ENCODE measurements around the gene SPEF2. TPM values are rescaled to one million over a fixed set of nuclear protein-coding genes. Genes with fewer than 3 reads are reported as not detected.

Gene SPEF2
- total RNA-seq, 1 donor from 2014 or later = 15.1 TPM

GRCh38 chr5:35781181-35781790 is 163.6 kb downstream of the SPEF2 start:
- peaks cover 4% of the 10 kb centered on the region for H3K4me1 Mint-ChIP-seq (ENCODE audit: unreplicated experiment)
- H3K4me3 Mint-ChIP-seq = no peak overlapping the region
- H3K36me3 Mint-ChIP-seq = no peaks in the 10 kb centered on the region
- no peak for DNase-seq (ENCODE audit: extremely low spot score, unreplicated experiment)
- no peak for TF ChIP-seq CTCF (conservative IDR thresholded peaks at IDR 0.05)
- no peaks in the 10 kb centered on the region for H3K9me3 Mint-ChIP-seq
- H3K27ac Mint-ChIP-seq = no peak overlapping the region
- H3K27me3 Mint-ChIP-seq = no peaks in the 10 kb centered on the region

GRCh38 chr5:35783551-35783950 is 165.9 kb downstream of the SPEF2 start:
- DNase-seq (ENCODE audit: extremely low spot score, unreplicated experiment) = no peak
- Mint-ChIP-seq H3K4me1 (ENCODE audit: unreplicated experiment) (peaks cover 4% of the 10 kb centered on the region), H3K4me3 (no peak overlapping the region), H3K27ac (no peak overlapping the region), H3K36me3 (no peaks in the 10 kb centered on the region), H3K9me3 (no peaks in the 10 kb centered on the region), H3K27me3 (no peaks in the 10 kb centered on the region)
- TF ChIP-seq CTCF (conservative IDR thresholded peaks at IDR 0.05) = no peak

GRCh38 chr5:35785601-35786085 is 168.0 kb downstream of the SPEF2 start:
- Mint-ChIP-seq H3K4me1 (ENCODE audit: unreplicated experiment) (peaks cover 4% of the 10 kb centered on the region), H3K36me3 (no peaks in the 10 kb centered on the region), H3K4me3 (no peak overlapping the region), H3K27me3 (no peaks in the 10 kb centered on the region), H3K9me3 (no peaks in the 10 kb centered on the region), H3K27ac (no peak overlapping the region)
- DNase-seq (ENCODE audit: extremely low spot score, unreplicated experiment) = no peak
- TF ChIP-seq CTCF (conservative IDR thresholded peaks at IDR 0.05) = no peak

GRCh38 chr5:35788724-35789123 is 171.1 kb downstream of the SPEF2 start:
- no peaks in the 10 kb centered on the region for H3K4me1 Mint-ChIP-seq (ENCODE audit: unreplicated experiment)
- no peak for TF ChIP-seq CTCF (conservative IDR thresholded peaks at IDR 0.05)
- H3K4me3 Mint-ChIP-seq = no peak overlapping the region
- H3K27me3 Mint-ChIP-seq = no peaks in the 10 kb centered on the region
- H3K36me3 Mint-ChIP-seq = no peaks in the 10 kb centered on the region
- DNase-seq (ENCODE audit: extremely low spot score, unreplicated experiment) = no peak
- no peak overlapping the region for H3K27ac Mint-ChIP-seq
- H3K9me3 Mint-ChIP-seq = no peaks in the 10 kb centered on the region

DNA sequence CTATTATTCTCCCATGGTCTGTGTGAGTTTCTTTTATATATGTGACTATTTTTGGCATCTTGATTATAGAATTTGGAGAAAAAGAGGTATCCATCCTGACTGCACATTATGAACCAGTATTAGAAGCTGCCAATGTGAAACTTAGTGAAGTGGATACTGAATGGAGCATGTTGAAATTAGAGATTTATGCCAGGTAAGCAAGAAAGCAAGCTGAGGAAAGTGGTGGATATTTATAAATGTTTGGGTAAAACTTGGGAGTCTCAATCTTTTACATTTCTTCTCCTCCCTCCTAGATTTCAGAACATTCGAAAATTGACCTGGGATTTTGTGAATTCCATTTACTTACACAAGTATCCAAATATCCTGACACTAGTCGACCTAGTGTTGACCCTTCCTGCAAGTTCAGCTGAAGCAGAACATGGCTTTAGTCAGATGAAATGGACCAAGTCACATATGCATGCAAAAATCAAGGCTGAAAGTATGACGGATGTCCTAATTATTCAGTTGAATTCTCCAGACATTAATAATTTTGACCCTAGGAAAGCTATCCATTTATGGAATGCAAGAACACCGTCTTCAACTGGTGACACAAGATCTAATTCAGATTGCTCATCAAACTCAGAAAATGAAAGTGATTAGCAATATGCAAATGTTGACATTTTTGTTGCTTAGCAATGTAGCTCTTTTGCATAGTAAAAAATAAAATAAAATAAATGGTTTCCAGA is 172.2 kb downstream of the SPEF2 start:
- no peak overlapping the region for H3K27ac Mint-ChIP-seq
- H3K36me3 Mint-ChIP-seq = no peaks in the 10 kb centered on the region
- DNase-seq (ENCODE audit: extremely low spot score, unreplicated experiment) = no peak
- no peaks in the 10 kb centered on the region for H3K9me3 Mint-ChIP-seq
- TF ChIP-seq CTCF (conservative IDR thresholded peaks at IDR 0.05) = no peak
- H3K4me1 Mint-ChIP-seq (ENCODE audit: unreplicated experiment) = peaks cover 2% of the 10 kb centered on the region
- no peaks in the 10 kb centered on the region for H3K27me3 Mint-ChIP-seq
- no peak overlapping the region for H3K4me3 Mint-ChIP-seq

All from type B pancreatic cell (in vitro differentiated cells).